OCI-M2 (cell line): Measurements from ENCODE around the gene TPD52L1.

Source experiments
- DNase-seq: peaks from one replicate; lab custom pipeline; 2025; ENCODE audit not compliant: unreplicated experiment; lab: John Stamatoyannopoulos, UW

TPD52L1 gene

DNA sequence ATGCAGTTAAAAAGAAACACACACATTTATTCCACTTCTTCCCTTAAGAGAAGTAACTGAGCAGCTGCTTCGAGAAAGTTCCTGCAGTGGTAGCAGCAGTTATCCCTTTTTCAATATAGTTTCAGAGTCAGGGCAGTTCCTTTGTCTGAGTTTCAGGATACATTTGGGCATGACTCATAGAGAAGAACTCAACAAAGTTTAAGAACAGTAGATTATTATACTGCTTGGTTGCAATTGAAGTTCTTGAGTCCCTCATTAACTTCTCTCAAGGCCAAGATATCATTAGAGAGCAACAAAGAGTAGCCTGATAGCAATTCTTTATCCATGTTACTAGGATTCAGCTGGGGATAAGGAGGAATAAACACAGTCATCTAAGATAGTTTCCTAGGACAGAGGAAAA, 54.4 kb downstream of the TPD52L1 start:
- DNase-seq: no peak

DNA sequence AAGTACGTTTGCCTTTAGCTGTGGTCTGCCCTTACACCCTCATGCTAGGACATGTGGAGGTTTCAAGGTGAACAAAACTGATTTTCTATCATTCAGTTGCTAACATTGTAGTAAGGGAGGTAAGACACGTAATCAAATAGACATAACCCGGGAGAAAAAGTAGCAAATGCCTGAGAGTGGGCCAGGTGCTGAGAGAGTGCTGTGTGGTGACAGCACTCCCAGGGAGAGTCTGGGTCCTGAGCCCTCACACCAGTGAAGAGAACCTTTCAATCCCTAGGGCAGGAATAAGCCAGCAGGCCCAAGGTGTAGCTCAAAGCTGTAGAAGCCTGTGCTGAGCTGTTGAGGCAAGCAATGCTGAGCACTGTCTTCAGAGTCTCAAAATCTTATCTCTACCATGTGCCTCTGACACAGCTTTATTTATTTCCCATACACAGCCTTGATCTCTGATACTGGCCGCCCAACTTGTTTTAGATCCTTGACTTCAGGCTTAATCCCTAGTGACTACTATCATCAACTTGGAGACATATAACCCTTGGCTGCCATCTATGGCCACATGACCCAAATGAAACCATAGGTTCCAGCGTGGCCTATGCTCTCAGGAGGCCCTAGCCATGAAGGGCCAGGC, 55.2 kb downstream of the TPD52L1 start:
- no peak for DNase-seq

DNA sequence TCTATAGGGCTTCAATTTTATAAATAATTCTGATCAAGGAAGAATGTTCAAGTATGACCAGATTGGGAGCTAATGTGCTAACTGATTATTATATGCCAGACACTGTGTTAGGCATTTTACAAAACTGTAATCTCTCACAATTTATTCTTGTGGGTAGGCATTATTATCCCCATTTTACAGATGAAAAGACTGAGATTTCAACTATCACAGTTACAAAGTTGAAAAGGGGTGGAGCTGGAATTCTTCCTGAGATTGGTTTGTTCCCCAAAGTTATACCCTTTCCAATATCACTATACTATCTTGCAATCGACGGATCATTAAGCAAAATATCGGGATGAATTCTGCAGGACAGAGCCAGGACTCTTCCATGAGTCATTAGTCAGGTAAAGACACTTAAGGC, 57.1 kb downstream of the TPD52L1 start:
- no peak for DNase-seq

DNA sequence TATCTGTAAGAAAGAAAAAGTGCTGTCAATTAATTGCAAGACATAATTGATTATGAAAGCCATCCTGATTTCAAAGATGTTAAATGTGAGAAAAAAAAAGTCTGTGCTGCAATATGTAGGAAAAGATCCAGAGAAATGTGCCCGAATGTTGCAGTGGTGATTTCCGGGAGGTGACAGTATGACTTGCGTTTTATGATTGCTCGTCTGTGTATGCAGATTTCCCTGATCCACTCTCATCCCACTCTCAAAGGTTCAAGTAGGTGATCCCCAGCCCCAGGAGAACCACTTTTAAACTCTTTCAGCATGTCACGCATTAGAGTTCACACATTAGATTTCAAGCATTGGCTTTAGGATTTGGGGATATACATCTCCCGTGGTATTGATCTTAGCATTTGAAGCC, 57.8 kb downstream of the TPD52L1 start:
- DNase-seq: no peak

DNA sequence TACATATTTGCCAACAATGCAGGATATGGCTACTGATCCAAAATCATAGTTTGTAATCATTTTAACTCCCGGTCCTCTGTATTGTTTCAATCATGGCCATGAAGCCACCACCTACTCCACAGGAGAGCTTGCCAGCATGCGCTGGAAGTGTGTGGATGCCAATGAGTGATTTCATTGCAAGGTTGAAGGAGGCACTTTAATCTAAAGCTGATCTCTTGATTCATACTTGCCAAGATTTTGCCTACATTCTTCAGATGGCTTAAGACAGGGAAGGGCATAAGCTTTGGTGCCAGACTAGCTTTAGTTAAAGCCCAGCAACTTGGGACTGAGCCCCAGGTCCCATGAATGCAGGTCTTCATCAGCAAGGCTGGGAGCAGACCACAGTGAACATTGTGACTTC, 58.8 kb downstream of the TPD52L1 start:
- no peak for DNase-seq

DNA sequence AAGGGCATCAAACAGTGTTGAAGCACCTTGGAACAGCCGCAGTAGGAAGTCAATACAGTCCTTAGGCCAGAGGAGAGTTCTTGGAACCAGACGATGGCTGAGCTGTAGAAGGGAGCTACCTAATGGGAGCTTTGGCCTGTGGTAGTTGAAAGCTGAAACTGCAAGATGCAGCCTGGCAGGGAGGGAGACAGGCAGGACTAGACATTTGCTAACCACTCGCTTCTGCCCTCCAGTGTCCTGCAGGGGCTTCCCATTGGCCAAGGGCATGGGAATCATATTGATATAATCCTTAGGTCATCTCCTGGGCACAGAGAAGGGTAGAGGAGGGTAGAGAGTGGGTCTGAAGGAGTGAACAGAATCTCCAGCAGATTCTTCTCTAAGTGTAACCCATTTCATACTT, 60.4 kb downstream of the TPD52L1 start:
- no peak for DNase-seq

DNA sequence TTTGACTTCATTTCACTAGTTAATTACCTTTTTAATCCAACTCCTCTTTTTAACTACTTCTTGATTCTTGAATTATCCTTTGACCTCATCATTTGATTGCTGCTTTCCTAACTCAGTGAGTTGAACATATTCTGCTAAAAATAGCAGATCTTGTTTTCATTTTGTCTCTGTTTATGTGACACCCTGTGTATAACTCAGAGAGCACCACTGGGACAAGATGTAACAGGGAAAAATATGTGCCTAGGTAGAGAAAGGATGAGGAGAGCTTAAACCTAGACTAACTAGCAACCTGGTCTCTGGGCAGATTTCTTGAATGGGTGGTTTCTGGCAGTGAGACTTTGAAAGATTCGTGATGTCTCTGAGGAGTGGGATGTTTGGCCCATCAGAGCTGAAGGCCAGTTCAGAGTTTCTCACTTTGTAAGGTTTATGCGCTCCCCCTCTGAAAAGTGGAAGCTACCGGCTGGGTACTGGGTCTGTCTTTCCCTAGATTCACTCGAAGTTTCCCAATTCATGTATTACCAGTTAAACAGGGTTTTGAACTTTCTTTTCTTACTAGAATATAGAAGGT, 61.8 kb downstream of the TPD52L1 start:
- no peak for DNase-seq

DNA sequence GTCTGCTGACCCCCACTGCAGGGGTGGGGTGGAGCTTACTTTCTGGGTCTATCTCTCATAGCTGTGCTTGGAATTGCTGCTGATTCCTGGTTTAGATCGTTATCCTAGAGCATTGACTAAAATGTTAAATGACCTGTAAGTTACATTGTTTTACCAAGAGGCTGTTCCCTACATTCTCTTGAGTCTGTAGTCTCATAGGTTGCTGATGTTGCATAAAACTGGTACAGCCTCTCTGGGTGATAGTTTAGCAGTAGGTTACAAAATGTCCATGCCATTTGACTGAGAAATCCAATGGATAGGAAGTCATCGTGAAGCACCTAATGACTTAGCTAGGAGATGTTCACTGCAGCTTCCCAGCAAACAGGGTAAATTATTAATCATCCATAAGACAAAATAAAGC, 62.4 kb downstream of the TPD52L1 start:
- DNase-seq: no peak

DNA sequence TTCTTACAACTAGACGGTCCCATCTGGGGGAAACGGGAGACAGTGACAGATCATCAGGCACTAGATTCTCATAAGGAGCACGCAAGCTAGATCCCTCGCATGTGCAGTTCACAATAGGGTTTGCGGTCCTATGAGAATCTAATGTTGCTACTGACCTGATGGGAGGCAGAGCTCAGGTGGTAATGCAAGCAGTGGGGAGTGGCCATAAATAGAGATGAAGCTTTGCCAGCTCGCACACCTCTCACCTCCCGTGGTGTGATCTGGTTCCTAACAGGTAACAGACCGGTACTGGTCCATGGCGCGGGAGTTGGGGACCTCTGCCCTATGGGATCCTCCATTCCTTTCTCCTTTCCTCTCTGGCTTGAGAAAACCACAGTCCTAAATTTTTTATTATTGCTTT, 63.8 kb downstream of the TPD52L1 start:
- DNase-seq: no peak

DNA sequence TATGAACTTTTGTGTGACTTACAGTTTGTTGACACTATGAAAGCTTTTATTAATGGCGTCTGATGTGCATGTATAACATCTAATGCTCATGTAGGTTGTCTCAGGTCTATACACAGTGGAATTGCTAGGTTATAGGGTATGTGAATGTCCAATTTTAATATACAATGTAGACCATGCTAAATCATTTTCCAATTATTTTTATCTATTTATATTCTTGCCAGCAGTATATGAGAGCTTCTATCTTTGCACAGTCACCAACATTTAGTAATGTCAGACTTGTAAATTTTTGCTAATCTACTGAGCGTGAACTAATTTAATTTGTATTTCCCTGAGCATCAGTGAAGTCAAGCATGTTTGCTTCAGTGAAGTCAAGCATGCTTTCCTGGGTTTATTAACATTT, 64.4 kb downstream of the TPD52L1 start:
- DNase-seq: no peak

DNA sequence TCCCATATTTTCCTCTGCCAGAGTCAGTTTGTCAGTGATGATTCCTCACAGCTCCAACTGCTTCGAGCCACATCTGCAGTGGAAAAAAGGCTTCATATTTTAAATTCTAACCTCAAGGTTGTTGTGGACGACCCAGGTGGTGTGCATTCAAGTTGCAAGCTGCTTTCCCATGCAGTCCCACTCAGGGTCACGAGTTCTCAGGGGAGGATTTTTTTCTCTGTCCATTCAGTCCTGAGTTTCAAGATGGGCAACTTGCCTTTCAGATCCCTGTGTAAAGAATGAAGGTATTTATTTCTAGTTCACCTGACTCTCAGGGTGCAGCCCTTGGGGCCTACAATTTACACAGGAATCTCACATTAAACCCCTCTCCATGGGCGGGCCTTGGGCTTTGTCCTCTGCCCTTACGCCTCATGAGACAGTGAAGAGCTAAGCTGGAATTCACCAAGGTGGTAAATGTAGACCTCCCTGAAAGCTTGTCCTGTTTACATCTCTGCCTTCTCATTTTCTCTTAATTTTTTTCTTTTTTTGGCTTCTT, 65.9 kb downstream of the TPD52L1 start:
- no peak for DNase-seq

DNA sequence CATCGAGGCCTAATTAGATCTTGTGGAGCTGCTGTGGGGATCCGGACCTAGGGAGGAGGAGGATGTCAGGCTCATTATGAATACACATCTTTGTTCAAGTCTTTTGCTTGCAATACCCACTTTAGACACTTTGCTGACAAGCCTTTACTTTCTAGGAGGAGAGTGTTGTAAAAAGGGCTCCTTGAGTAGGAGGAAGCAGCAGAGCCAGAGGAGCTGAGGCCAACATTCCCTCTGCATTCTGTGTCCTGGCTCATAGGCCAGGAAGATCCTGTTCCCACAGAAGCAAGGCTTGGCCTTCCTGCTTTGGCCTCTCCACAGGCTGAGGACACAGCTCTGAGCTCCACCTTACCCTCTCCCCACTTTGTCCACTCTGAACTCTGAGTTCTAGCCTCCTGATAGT, 67.1 kb downstream of the TPD52L1 start:
- DNase-seq: no peak

DNA sequence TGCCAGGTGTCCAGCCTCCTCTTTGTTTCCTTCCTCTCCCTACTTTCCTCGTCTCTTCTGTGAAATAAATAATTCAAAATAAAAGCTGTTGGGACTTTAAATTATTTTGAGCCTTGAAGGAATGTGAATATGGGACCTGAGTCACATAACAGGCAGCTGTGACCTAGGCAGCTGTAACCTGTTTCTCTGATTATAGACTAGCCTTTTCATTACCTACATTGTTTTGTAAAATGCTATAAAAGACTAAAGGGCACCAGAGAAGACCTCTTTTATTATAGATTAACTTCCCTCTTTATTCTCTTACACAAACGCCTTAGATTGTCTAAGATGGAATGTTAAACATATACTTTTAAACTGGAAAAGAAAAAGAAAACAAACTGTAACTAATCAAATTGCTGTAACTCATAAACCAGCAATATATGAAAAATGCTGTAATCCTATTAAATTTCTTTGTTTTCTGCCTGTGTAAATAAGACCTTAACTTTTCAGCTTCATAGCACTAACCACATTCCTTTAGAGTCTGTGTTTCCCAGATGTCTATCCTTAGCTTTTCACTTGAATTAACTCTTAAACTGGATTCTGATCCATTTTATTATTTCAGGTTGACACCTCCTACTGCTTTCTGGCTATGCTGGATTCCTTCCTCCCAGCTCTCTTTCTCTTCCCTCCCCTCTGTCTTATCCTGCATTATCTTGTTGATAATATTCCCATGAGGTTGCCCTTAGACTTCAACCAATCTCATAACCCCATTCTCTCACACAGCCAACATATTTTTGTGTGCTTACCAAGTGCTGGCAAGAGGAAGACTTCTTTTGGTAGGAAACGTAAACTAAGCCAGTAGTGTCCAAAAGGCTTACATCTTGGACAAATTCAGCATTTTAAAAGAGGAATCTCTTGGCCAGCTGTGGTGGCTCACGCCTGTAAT, 69.2 kb downstream of the TPD52L1 start:
- DNase-seq: no peak

DNA sequence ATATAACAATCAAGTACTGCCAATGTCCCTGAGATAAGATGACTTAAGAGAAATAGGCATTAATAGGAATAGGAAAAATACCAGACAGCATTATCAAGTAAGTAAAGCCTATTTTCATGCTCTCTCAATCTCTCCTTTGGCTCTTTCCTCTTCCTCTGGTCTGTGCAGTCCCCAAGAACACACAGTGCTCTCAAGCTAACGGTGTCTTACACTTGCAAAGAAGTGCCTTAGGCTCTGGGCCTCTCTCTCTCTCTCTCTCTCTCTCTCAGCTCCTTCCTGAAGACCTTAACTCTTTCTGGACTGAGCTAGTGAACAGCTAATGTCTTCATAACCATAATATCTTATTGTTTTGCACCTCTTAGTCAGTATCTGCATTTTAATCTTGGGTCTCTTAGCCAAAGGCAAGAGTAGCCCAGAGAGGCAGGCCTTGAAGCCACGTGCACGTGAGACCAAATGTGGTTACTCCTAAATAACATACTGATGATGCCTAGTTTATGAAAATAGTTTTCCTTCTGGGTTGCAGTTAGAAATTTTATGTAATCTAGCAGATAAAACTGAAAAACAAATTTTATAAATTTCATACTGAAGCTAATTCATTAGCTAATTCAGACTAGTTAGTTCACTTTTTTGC, 70.8 kb downstream of the TPD52L1 start:
- DNase-seq: no peak

DNA sequence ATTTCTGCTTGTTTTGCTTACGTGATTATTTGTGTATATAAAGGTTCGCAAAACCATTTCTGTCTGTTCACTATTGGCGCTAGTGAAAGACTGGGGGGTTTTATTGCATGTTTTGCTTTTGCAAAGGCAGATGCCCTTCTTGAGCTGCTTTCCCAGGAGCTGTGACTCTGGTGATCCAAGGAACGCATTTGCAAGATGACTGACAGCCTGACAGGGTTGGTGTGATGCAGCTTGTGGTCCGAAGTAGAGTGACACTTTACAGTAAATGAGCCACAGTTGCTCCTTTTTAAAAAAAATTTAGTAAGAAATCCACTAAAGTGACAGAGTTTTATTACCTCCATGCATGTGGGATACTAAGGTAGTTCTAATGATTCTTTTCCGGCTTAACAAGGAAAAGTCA, 73.7 kb downstream of the TPD52L1 start:
- no peak for DNase-seq

DNA sequence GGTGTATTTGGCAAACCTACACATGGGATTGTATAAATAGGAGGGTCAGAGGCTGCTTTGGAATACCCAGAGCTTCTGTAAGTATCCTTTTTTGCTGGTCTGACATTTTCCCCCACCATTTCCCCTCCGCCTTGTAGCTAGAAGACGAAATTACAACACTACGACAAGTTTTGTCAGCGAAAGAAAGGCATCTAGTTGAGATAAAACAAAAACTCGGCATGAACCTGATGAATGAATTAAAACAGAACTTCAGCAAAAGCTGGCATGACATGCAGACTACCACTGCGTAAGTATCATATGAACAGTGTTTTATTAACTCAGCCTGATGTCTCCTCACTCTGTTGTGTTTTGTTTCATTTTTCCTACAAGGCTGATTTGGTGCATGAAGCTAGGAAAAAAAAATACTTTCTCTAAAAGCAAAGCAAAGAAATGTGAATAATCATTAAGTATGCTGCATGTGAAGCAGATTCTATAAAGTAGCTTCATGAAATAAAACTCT, 75.5 kb downstream of the TPD52L1 start:
- no peak for DNase-seq

DNA sequence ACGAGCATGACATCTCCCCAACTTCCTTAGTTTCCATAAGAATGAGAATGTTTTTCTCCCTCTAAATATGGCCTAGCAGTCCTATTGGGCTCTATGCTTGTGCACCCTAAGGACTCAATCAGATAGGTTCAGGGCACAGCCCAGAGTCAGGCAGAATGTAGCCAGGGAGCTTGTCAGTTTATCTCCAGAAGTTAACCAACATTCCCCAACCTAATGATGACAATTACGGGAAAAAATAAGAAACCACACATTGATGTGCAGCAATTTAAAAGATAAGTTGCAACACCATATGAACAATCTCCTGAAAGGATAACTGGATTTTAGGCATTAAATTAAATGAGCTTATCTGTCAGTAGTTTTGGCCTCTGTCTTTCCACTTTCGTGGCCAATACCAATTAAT, 77.1 kb downstream of the TPD52L1 start:
- no peak for DNase-seq

DNA sequence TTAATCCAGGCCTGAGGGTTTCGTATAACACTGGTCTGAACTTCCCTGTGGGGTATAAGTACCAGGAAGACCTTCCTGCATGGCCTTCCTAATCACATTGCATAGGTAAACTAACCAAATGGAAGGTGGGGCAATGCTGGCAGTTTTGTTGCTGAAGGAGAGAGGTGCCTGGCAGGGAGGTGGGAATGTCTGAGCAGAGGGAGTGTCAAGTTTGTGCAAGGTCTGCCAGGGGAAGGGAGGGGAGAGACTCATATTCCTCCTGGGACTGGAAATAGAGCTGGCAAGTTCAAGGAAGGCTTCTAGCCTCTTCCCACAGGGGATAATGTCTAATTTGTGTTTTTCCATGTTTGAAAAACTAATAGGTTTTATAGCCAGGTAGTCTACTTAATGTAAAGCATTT, 77.6 kb downstream of the TPD52L1 start:
- DNase-seq: no peak

DNA sequence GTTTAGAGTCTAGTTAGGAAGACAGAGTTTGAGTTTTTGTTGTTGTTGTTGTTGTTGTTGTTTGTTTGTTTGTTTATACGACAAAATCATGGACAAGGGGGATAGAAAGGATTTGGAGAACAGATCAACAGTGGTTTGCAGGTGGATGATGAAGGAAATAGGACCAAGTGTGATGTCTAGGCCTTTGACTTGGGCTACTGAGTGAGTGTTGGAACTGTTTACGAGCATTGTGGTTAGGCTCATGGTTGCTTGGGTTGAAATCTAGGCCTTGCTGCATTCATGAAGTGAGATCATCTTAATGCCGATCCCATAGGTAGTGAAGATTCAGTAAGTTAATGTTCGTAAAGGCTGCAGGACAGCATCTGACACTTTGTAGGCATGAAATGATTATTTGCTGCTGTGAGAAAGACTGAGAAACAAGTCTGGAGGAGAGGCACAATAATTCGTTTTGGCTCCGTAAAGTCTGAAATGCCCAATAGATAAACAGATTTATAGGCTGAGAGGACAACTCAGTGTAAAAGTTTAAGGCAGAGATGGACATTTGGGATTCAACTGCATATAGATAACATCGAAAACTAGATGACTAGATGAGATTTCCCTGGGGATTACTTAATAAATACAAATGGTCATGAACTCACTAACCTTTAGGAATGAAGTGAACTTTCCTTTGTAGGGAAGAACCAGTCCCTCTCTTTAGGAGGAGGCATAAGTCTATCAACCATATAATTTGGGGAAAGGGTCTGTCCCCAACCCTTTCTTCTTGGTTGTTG, 78.2 kb downstream of the TPD52L1 start:
- no peak for DNase-seq

DNA sequence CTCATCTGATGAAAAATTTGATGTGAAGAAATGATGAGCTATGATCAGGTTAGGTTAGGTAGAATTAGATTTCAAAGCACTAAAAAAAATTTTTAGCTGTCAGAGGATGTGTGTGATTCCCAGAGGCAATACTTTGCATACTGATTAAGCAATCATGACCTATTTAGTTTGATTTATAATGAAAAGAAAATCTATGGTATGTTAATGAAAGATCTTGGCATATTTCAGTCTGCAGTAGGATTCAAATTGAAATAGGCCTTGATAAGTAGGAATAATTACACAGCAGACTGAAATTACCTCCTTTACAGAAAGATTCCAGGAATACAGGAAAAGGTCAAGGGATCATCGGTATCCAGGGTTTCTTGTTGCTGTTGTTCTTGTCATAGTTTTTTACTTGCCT, 78.9 kb downstream of the TPD52L1 start:
- no peak for DNase-seq

DNA sequence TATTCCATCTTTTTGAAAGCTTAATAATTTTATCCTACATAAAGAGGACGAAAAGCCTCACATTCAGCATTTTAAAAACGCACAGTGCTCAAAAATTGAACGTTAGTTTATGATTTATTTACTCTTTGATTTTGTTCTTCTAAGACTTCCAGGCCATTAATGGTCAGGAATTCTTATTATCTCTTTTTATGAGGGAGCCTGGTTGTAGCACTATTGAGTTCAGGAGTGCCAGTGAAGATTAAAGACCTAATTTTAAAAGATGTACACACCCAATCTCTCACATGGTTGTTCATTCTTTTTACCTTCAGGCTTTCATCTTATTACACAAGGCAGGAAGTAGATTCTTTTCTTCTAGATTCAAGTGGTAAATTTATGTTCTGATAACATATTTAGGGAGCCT, 79.6 kb downstream of the TPD52L1 start:
- DNase-seq: no peak
